ENCODE results near the gene PLEKHJ1. TPM values are rescaled to one million over a fixed set of nuclear protein-coding genes. Genes with fewer than 3 reads are reported as not detected.

Gene PLEKHJ1
- total RNA-seq, 1 experiment from 2014 or later: 78.6 TPM

DNA sequence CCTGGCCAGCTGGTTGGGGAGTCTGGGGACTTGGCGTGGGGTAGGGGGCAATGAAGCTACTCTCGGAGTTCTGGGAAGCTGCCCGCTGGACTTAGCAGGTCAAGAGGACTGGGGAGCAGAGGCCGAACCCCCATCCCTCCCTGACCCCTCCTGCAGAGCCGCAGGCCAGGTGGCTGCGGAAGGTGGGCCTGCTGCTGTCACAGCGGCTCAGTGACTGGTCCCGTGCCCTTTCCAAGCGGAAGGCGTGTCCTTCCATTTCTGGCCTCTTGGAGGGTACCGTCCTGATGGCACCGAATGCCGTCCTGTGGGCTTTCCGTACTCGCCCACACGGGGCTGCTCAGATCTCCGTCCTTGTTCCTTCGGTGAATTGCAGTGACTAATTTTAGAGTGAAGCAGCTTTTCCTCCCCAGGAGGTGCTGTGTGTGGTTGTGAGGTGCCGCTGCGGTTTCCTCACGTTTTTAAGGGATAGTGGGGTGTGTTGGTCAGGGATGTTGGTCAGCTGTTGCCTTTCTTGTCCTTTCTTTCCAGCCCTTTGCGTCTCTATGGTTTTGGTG, 51.6 kb downstream of the PLEKHJ1 start:
- POLR2A ChIA-PET: no interaction called here
- Histone ChIP-seq H3K27me3 (ENCODE audit: control insufficient read depth, insufficient read depth, low read length) (no peaks in the 10 kb centered on the region), H3K4me1 (ENCODE audit: control insufficient read depth, insufficient read depth, low read length) (no peaks in the 10 kb centered on the region), H3K27ac (ENCODE audit: low read length) (no peak overlapping the region), H3K4me3 (ENCODE audit: low read depth in 2 of 2, low read length in 2 of 2) (no peak overlapping the region), H3K36me3 (ENCODE audit: control insufficient read depth, insufficient read depth, low read length) (no peaks in the 10 kb centered on the region; the same call in none of the 2 replicates), H3K9me3 (ENCODE audit: control insufficient read depth, insufficient read depth, low read depth, low read length) (no peaks in the 10 kb centered on the region)
- DNase-seq (ENCODE audit: low read depth, low spot score) (no peak), ATAC-seq (no peak)
- TF ChIP-seq TCF7L2 (IDR thresholded peaks at IDR 0.05; ENCODE audit: low read depth, low read length): no peak
- no peak for TF ChIP-seq SIN3A (IDR thresholded peaks at IDR 0.05; ENCODE audit: borderline replicate concordance, insufficient read depth, low read depth, low read length)
- TF ChIP-seq, protein P1, sequence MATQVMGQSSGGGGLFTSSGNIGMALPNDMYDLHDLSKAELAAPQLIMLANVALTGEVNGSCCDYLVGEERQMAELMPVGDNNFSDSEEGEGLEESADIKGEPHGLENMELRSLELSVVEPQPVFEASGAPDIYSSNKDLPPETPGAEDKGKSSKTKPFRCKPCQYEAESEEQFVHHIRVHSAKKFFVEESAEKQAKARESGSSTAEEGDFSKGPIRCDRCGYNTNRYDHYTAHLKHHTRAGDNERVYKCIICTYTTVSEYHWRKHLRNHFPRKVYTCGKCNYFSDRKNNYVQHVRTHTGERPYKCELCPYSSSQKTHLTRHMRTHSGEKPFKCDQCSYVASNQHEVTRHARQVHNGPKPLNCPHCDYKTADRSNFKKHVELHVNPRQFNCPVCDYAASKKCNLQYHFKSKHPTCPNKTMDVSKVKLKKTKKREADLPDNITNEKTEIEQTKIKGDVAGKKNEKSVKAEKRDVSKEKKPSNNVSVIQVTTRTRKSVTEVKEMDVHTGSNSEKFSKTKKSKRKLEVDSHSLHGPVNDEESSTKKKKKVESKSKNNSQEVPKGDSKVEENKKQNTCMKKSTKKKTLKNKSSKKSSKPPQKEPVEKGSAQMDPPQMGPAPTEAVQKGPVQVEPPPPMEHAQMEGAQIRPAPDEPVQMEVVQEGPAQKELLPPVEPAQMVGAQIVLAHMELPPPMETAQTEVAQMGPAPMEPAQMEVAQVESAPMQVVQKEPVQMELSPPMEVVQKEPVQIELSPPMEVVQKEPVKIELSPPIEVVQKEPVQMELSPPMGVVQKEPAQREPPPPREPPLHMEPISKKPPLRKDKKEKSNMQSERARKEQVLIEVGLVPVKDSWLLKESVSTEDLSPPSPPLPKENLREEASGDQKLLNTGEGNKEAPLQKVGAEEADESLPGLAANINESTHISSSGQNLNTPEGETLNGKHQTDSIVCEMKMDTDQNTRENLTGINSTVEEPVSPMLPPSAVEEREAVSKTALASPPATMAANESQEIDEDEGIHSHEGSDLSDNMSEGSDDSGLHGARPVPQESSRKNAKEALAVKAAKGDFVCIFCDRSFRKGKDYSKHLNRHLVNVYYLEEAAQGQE (IDR thresholded peaks at IDR 0.05; ENCODE audit: insufficient read depth in 1 of 2, low read depth in 2 of 2, low read length in 1 of 2): no peak
- TF ChIP-seq POLR2AphosphoS5 (IDR thresholded peaks at IDR 0.05; ENCODE audit: low read depth, low read length): no peak
- TF ChIP-seq CTCF (IDR thresholded peaks at IDR 0.05): no peak
- BruUV-seq (replicated peaks): no TSS peak
- intact Hi-C loops (cut with micrococcal nuclease; ENCODE audit: unreplicated experiment): no loop called here
- in situ Hi-C loops (cut with HindIII; ENCODE audit: low pct_unique_long_range_greater_than_20kb, low sequenced_read_pairs): no loop called here
- CTCF ChIA-PET: no interaction called here

Small RNAs within 50 kb of the gene (microRNA-seq; reads per million reads assigned to microRNA genes)
- gene MIR1227 (ENCODE audit: unreplicated experiment) (8.3 reads per million, percentile 25 among the genes with 10 or more reads in this experiment), gene MIR4321 (ENCODE audit: unreplicated experiment) (not detected)

Other genes with a start within 250 kb of the PLEKHJ1 start
- 59.6 TPM for gene BTBD2, start 220.6 kb downstream of the PLEKHJ1 start, total RNA-seq (2021; ENCODE audit: unreplicated experiment)
- 240 TPM for gene MKNK2, start 185.1 kb downstream of the PLEKHJ1 start, total RNA-seq (2021; ENCODE audit: unreplicated experiment)
- gene MOB3A, start 140.0 kb downstream of the PLEKHJ1 start, total RNA-seq (2021; ENCODE audit: unreplicated experiment): 36.3 TPM
- gene IZUMO4, start 139.4 kb downstream of the PLEKHJ1 start, total RNA-seq (2021; ENCODE audit: unreplicated experiment): 5.4 TPM
- 167 TPM for gene AP3D1, start 84.8 kb downstream of the PLEKHJ1 start, total RNA-seq (2021; ENCODE audit: unreplicated experiment)
- gene DOT1L, start 72.4 kb downstream of the PLEKHJ1 start, total RNA-seq (2021; ENCODE audit: unreplicated experiment): 27.3 TPM
- gene SF3A2, start 495 bp upstream of the PLEKHJ1 start, total RNA-seq (2021; ENCODE audit: unreplicated experiment): 103 TPM
- gene AMH, start 13.0 kb upstream of the PLEKHJ1 start, total RNA-seq (2021; ENCODE audit: unreplicated experiment): 21.9 TPM
- gene JSRP1, start 20.1 kb upstream of the PLEKHJ1 start, total RNA-seq (2021; ENCODE audit: unreplicated experiment): 0.51 TPM
- not detected for gene PEAK3, start 45.8 kb upstream of the PLEKHJ1 start, total RNA-seq (2021; ENCODE audit: unreplicated experiment)
- gene LINGO3, start 71.8 kb upstream of the PLEKHJ1 start, total RNA-seq (2021; ENCODE audit: unreplicated experiment): 0.13 TPM
- 97.3 TPM for gene LSM7, start 92.3 kb upstream of the PLEKHJ1 start, total RNA-seq (2021; ENCODE audit: unreplicated experiment)
- 76.0 TPM for gene SPPL2B, start 92.4 kb upstream of the PLEKHJ1 start, total RNA-seq (2021; ENCODE audit: unreplicated experiment)
- 0.23 TPM for gene TMPRSS9, start 123.9 kb upstream of the PLEKHJ1 start, total RNA-seq (2021; ENCODE audit: unreplicated experiment)
- gene TIMM13, start 191.3 kb upstream of the PLEKHJ1 start, total RNA-seq (2021; ENCODE audit: unreplicated experiment): 128 TPM
- 159 TPM for gene LMNB2, start 220.6 kb upstream of the PLEKHJ1 start, total RNA-seq (2021; ENCODE audit: unreplicated experiment)
- 56.2 TPM for gene GADD45B, start 239.8 kb upstream of the PLEKHJ1 start, total RNA-seq (2021; ENCODE audit: unreplicated experiment)